ENCODE data around the gene NMRK2.
"Not testable (repeated sequence)": the region's sequence is repeated elsewhere in the genome, so short reads cannot be mapped to it uniquely, and the experiment has no call there.

NMRK2 gene, protein sequence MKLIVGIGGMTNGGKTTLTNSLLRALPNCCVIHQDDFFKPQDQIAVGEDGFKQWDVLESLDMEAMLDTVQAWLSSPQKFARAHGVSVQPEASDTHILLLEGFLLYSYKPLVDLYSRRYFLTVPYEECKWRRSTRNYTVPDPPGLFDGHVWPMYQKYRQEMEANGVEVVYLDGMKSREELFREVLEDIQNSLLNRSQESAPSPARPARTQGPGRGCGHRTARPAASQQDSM

DNA sequence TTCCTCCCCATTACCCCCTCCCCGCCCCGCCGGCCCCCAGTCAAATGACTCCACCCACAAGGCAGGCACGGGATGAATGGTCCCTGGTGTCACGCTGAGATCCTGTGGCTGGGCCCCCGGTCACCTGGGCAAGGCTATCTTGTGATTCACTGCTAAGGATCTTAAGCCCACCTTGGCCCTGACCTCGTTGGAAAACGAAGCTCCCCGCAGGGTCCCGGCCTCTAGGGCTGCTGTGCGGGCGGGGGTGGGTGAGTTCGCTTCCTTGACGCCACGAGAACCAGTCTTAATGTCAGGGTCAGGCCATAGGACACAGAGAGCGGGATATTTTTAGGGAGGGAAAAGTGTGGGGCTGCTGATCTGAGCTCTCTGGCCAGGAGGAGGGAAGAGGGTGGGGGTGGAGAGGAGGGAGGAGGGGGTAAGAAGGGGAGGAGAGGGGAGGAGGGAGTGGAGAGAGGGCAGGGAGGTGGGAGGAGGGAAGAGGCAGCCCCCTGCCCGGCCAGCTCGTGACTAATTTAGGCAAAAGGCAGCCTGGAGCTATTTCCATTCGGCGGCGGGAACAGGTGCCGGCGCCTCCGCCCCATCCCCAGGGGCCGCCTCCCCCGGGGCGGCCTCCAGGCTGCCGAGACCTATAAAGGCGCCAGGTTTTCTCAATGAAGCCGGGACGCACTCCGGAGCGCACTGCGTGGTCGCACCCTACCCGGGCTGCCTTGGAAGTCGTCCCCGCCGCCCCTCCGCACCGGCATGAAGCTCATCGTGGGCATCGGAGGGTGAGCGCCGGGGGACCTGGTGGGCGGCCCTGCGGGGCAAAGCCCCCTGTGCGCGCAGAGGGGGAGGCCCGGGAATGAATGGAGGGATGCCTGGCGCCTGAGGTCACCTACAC is at the start of gene NMRK2:
Gene NMRK2, plus strand, starts transcription at position 139 of the 880 bp plus-strand sequence. Its CDS starts 603 bp downstream, at position 742.
- DNase-seq = no peak

DNA sequence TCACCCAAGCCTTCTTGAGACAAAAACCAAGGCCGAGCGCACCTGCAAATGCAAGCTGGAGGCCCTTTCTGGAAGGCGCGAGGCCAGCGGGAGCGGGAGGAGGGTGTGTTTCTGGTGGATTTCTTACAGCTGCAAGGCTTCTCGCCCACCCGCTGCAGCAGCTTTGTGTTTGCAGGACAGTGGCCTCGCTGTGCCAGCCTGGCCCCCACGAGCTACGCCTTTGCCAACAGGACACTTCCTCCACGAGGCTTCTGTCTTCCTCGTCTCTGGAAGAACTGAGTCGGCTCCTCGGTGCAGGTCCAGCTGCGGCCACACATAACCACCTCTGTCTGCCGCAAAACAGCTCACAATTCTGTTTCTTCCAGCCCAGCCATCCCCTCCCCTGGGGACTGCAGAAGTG is 42.3 kb upstream of the NMRK2 start:
- no peak for DNase-seq

DNA sequence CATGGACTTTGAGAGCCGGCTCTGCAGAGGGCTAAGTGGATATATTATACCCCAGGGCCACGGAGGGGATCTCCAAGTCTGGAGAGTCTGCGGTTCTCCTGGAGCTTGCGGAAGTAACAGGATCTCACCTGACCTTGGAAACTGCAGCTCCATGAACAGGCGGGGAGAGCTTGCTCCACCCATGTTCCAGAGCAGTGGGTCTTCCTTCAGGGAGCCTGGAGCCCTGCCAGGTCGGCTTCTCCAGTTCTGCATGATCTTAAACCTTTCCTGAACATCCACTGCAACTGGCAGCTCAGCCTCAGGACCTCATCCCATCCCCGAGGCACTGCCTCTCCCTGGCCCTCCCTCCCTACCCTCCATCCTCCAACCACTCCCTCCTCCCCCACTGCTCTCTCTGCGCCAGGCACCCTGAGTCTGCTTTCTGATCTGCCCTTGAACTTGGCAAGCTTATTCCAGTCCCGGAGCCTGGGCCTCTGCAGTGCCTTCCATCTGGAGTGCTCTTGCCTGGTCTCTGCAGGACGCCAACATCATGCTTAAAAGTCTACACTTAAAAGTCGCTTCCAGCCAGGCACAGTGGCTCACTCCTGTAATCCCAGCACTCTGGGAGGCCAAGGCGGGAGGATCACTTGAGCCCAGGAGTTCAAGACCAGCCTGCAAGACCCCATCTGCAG is 39.2 kb upstream of the NMRK2 start:
- DNase-seq = no peak

DNA sequence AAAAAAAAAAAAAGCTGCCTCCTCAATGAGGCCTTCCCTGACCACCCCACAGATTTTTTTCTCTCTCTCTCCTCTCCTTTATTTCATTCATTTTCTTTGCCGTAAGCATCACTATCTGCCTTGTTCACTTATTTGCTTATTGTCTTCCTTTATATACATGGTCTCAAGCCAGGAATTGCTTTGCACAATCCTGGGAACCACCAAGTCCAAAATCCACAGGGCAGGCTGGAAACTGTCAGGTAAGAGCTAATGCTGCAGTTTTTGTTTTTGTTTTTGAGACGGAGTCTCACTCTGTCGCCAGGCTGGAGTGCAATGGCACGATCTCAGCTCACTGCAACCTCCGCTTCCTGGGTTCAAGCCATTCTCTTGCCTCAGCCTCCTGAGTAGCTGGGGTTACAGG is 37.9 kb upstream of the NMRK2 start:
- DNase-seq = not testable (repeated sequence)

DNA sequence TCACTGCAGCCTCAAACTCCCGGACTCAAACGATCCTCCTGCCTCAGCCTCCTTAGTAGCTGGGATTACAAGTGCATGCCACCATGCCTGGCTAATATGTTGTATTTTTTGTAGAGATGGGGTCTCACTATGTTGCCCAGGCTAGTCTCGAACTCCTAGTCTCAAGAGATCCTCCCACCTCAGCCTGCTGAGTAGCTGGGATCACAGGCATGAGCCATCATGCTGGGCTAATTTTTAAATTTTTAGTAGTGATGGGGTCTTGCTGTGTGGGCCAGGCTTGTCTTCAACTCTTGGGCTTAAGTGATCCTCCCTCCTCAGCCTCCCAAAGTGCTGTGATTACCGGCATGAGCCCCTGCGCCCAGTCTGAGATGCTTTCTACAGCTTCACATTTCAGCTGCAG is 37.1 kb upstream of the NMRK2 start:
- DNase-seq = no peak

DNA sequence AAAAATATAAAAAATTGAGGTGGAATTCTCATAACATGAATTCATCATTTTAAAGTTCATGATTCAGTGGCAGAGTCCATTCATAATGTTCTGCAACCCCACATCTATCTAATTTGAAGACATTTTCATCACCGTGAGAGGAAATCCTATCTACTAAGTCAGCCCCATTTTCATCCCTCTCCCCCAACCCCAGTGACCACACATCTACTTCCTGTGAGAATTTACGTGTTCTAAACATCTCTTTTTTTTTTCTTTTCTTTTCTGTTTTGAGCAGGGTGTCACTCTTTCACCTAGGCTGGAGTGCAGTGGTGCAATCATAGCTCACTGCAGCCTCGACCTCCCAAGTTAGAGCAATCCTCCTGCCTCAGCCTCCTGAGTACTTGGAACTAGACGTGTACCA is 34.9 kb upstream of the NMRK2 start:
- no peak for DNase-seq

DNA sequence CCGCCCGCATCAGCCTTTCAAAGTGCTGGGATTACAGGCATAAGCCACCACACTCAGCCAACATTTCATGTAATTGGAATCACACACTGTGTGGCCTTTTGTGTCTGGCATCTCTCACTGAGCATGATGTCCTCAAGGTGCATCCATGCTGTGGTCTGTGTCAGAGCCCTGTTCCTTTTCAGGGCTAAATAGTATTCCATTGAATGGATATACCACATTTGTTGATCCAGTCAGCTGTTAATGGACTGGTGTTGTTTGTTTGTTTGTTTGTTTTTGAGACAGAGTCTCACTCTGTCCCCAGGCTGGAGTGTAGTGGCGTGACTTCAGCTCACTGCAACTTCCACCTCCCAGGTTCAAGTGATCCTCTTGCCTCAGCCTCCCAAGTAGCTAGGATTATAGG is 34.4 kb upstream of the NMRK2 start:
- no peak for DNase-seq

DNA sequence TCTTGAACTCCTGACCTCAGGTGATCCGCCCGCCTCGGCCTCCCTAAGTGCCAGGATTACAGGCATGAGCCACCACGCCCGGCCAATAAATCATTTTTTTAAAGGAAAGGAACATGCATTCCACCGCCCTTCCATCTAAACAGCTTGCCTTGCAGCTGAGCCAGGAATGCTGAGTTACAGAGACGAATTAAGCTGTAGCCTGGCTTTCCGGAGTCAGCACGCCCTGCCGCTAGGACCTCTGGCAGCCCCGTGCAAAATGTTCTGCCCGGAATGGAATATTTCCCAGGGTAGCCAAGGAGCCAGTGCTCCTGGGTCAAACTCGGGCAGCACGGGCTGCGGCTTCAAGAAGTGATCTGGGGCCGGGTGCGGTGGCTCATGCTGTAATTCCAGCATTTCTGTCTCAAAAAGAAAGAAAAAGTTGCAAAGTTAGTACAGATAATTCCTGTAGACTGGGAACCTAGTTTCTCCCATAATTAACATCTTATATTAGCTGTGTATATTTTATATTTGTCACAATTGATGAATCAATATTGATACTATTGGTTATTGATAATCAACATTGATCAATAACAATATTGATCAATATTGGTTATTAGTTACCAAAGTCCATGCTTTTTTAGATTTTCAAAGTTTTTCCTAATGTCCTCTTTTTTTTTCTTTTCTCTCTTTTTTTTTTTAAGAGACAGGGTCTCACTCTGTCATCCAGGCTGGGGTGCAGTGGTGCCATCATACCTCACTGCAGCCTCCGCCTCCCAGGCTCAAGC is 33.2 kb upstream of the NMRK2 start:
- no peak for DNase-seq

DNA sequence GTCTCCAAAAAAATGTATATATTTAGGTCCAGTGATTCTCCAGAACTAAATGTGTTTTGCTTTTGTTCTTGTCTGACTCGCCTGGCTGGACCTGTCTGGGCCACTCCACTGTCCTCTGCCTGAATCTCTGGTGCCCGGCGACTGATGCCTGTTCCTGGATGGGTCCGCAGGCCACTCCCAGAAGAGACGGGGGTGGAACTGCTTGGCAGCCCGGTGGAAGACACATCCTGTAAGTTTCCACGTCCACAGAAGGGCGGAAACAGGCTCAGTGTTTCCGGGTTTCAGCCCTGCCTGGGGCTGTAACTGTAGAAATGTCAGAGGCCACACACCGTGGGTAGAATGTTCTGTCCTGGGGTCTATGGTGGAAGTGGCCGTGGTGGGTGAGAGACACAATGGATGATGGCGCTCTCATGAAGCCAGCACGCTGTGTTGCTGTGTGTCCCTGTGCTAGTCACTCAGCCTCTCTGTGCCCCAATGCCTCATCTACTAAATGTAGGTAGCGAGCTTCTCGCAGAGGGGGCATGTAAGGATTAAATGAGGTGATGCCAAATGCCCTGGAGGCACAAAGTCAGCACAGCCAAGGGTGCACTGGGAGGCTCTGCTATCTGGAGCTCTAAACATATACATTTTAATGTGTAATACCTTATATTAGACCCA is 30.4 kb upstream of the NMRK2 start:
- DNase-seq = no peak

DNA sequence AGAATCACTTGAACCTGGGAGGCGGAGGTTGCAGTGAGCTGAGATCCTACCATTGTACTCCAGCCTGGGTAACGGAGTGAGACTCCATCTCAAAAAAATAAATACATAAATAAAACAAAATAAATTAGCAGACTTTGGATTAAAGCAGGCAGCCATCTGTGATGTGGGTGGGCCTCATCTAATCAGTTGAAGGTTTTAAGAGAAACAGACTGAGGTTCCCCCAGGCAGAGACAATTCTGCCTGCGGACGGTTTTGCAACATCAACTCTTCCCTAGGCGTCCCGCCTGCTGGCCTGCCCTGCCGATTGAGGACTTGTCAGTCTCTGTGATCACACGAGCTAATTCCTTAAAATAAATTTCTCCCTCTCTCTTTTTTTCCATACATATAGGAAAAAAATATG is 28.6 kb upstream of the NMRK2 start:
- no peak for DNase-seq

DNA sequence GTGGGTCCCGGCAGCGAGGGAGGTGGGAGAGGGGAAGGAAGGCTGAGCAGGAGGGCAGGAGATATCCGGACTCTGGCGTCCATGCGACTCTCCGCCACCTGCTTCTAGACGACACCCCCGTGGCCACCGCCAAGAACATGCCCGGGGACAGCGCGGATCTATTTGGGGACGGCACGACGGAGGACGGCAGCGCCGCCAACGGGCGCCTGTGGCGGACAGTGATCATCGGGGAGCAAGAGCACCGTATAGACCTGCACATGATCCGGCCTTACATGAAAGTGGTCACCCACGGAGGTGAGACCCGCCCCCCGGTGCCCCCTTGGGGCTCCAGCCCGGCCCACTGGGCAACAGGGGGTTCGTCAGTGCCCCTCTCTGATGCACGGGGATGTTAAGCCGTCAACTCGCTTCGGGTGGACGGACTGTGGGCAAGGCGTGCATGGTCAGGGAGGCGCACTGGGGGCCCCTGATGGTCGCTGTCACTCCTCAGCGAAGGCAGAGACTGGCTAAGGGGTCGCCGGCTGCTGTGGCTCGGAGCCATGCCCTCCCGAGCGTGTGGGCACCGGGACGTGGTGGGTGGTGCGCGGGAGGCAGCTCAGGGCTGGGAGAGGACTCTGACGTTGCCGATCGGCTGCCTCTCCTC is 25.1 kb upstream of the NMRK2 start:
- DNase-seq = no peak

DNA sequence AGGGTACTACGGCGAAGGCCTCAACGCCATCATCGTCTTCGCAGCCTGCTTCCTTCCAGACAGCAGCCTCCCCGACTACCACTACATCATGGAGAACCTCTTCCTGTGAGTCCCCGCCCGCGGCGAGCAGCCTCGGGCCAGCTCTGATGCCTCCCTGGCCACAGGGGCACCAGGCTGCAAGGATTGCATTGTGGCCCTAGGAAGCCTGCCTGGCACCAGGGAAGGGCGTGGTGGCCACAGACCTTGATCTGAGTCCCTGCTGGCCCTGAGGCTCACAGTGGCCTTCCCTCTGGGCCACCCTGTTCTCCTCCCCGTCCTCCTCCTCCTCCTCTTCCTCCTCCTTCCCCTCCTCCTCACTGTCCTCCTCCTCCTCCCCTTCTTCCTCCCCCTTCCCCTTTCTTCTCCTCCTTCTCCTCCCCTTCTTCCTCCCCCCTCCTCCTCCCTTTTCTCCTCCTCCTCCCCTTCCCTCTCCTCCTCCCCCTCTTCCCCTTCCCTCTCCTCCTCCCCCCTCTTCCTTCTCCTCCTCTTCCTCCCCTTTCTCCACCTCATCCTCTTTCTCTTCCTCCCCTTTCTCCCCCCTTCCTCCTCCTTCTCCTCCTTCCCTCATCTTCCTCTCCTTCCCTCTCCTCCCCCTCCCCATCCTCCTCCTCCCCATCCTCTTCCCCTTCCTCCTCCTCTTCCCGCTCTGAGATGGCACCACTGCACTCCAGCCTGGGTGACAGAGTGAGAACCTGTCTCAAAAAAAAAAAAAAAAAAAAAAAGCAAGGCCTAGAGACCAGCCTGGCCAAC is 24.4 kb upstream of the NMRK2 start:
- no peak for DNase-seq

DNA sequence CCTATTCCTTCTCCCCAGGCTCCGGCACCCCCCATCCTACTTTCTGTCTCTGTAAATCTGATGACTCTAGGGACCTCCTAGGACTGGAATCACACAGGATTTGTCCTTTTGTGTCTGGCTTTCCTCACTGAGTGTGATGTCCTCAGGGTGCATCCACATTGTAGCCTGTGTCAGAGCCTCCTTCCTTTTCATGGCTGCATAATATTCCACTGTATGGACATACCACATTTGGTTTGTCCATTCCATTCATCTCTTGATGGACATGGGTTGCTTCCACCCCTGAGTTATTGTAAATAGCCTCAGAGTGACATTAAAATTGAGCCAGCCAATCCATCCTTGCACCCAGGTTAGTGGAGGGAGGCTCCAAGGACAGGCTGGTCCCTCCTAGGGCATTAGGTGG is 22.8 kb upstream of the NMRK2 start:
- no peak for DNase-seq

DNA sequence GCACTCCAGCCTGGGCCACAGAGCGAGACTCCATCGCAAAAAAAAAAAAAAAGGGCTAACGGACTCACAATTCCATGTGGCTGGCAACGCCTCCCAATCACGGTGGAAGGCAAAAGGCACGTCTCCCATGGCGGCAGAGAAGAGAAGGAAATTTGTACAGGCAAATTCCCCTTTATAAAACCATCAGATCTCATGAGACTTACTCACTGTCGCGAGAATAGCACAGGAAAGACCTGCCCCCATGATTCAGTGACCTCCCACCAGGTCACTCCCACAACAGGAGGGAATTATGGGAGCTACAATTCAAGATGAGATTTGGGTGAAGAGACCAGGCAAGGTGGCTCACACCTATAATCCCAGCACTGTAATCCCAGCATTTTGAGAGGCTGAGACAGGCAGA is 18.7 kb upstream of the NMRK2 start:
- DNase-seq = no peak

DNA sequence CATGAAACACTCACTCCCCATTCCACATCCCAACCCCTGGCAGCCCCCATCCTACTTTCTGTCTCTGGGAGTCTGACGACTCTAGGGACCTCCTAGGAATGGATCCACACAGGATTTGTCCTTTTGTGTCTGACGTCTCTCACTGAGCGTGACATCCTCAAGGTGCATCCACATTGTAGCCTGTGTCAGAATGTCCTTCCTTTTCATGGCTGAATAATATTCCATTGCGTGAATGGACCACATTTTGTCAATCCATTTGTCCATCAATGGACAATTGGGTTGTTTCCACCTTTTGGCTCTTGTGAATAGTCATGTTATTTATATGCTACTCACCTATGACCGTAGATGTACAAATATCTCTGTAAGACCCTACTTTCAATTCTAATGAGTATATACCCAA is 16.8 kb upstream of the NMRK2 start:
- DNase-seq = no peak

DNA sequence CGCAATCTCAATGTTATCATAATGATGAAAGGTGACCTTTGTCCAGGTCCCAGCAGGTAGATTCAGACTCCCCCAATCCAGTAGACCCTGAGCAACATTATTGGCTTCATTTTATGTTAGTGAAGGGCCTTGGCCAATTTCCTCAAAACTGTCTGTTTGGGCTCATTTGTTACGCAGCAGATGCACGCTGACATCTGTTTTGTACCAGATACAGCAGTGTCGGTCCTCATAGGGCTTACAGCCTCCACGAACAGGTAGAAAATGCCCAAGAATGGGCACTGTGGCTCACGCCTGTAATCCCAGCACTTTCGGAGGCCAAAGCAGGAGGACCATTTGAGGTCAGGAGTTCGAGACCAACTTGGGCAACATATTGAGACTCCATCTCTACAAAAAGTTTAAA is 13.1 kb upstream of the NMRK2 start:
- DNase-seq = no peak

DNA sequence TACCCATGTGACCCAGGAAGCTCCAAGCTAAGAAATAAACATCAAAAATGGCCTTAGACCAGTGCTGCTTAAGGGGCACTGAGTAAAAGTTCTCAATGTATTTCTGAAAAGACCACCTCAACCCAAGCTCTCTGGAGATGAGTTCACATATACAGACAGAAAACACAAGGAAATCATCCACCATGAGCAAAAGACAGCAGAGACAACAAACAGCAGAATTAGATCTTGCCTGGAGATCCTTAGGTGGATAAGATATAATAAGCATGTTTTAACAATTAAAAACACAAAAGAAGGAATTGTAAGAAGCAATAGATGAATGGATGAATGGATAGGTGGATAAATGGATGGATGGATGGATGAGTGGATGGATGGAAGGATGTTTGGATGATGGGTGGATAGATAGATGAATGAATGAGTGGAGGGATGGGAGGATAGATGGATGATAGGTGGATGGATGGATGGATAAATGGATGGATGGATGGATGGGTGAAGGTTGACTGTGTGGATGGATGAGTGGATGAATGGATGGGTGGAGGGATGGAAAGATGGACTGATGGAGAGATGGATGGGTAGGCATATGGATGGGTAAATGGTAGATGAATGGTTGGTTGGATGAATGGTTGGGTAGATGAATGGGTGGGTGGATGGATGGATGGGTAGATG is 9.6 kb upstream of the NMRK2 start:
- DNase-seq = no peak

DNA sequence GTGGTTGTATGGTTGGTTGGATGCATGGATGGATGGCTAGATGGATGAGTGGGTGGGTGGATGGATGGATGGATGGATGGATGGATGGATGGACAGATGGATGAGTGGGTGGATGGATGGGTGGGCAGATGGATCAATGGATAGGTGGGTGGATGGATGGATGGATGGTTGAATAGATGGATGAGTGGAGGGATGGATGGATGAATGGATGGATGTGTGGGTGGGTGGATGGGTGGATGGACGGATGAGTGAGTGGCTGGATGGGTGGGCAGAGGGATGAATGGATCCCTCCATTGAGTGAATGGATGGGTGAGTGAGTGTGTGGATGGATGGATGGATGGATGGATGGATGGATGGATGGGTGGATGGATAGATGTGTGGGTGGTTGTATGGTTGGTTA is 9.0 kb upstream of the NMRK2 start:
- DNase-seq = no peak

DNA sequence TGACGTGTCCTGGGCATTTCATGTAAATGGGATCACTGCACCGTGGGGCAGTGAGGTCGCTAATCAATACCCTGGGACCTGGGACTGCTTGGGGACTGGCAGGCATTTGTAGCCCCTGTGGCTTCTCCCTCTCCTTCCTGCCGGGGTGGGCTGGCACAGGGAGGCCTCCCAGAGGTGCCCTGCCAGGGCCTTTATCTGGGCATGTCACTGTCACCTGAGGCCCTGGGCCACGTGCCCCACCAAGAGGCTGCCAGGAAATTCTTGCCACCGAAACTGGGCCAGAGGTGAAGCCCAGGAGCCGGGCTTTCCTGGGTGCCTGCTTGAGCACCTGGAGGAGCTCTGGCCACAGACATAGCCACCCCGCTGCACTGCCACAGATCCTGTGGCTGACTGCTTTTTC is 1.8 kb upstream of the NMRK2 start:
- no peak for DNase-seq

DNA sequence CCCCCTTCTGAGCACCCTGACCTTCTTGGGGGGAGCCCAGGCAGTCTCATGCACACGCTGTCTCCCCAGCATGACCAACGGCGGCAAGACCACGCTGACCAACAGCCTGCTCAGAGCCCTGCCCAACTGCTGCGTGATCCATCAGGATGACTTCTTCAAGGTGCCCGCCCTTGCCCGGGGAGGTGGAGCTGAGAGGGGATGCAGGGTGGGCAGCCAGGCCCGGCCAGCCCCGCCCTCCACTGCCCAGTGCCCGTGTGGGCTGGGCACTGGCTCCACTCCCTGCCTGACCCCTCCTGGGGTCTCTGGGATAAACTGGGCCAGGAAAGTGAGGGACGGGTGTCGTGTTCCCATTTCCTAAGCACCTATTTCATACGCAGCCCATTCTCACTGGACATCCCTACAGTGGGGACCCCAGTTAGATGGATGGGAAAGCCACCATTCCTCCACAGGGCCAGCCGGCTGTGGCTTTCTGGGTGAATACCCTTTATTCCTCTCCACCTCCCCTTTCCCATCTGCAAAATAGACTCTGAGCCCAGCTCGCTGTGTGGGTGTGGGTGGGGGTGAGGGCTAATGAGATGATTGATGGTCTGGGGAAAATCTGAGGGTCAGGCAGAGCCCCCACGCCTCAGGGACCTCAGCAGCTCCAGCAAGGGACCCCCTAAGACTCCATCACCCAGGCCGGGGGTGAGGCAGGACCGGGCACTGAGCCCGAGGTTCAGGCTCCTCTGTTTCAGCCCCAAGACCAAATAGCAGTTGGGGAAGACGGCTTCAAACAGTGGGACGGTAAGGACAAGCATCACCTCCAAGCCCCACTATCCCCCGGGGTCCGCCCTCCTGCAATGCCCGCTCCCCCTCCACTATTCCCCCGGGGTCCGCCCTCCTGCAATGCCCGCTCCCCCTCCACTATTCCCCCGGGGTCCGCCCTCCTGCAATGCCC is 3.9 kb downstream of the NMRK2 start:
- no peak for DNase-seq
